KMS-11 (cell line): ENCODE data around the gene SMG7.

Experiments used
- H2AFZ ChIP-seq: fragments of 200-600 bp; sonication (generic); 2 replicates; pipeline ENCODE4 v1.6.1; 2016; ENCODE audit warnings: antibody characterized with exemption, mixed run types, low read depth
- H3K27ac ChIP-seq: fragments of 200-600 bp; sonication (generic); 2 replicates; pipeline ENCODE4 v1.6.1; 2016; ENCODE audit warnings: mild to moderate bottlenecking, mixed run types
- H3K27me3 ChIP-seq: fragments of 200-600 bp; sonication (generic); 2 replicates; pipeline ENCODE4 v1.6.1; 2017; ENCODE audit warnings: mild to moderate bottlenecking, low read depth, mixed run types, moderate library complexity; ENCODE audit not compliant: insufficient read depth
- H3K36me3 ChIP-seq: fragments of 200-600 bp; sonication (generic); 2 replicates; pipeline ENCODE4 v1.6.1; 2017; ENCODE audit warnings: mild to moderate bottlenecking, mixed run types; ENCODE audit not compliant: insufficient read depth
- H3K4me1 ChIP-seq: fragments of 200-600 bp; sonication (generic); 2 replicates; pipeline ENCODE4 v1.6.1; 2016; ENCODE audit warnings: mild to moderate bottlenecking, low read depth, mixed run types; ENCODE audit not compliant: poor library complexity, severe bottlenecking
- H3K4me2 ChIP-seq: fragments of 200-600 bp; sonication (generic); 2 replicates; pipeline ENCODE4 v1.7.0; 2016; ENCODE audit warnings: mild to moderate bottlenecking, mixed run types
- H3K4me3 ChIP-seq: fragments of 200-600 bp; sonication (generic); IDR thresholded peaks from 2 replicates; pipeline ENCODE4 v1.6.1; 2017; ENCODE audit warnings: low read depth, low read length, mixed read lengths; ENCODE audit not compliant: insufficient read depth
- H3K79me2 ChIP-seq: fragments of 200-600 bp; sonication (generic); 2 replicates; pipeline ENCODE4 v1.6.1; 2016; ENCODE audit warnings: low read depth, mixed run types; ENCODE audit not compliant: insufficient read depth
- H3K9ac ChIP-seq: fragments of 200-600 bp; sonication (generic); 2 replicates; pipeline ENCODE4 v1.6.1; 2016; ENCODE audit warnings: mild to moderate bottlenecking, mixed run types
- H4K20me1 ChIP-seq: fragments of 200-600 bp; sonication (generic); 2 replicates; pipeline ENCODE4 v1.6.1; 2016; ENCODE audit warnings: mild to moderate bottlenecking, mixed run types; ENCODE audit not compliant: insufficient read depth
- CTCF ChIP-seq: fragments of 200-600 bp; sonication (generic); conservative IDR thresholded peaks from 2 replicates; pipeline ENCODE4 v1.6.1; 2017; ENCODE audit warnings: low read depth, mild to moderate bottlenecking, antibody characterized with exemption, low read length, moderate library complexity, mixed read lengths

SMG7 gene

GRCh38 chr1:183508694-183509093 lies 36.4 kb downstream of the SMG7 start:
- no peaks in the 10 kb centered on the region for H3K4me1 ChIP-seq
- H2AFZ ChIP-seq, result no peak overlapping the region
- no peak overlapping the region for H3K27ac ChIP-seq
- H3K36me3 ChIP-seq, result no peaks in the 10 kb centered on the region
- no peak overlapping the region for H3K9ac ChIP-seq
- H3K27me3 ChIP-seq, result no peaks in the 10 kb centered on the region
- H3K4me2 ChIP-seq, result no peak overlapping the region
- H3K4me3 ChIP-seq, result no peak overlapping the region
- H3K79me2 ChIP-seq, result peaks cover 84% of the 10 kb centered on the region
- TF ChIP-seq CTCF, result no peak
- H4K20me1 ChIP-seq, result peaks cover 22% of the 10 kb centered on the region; the same call in 1 of the 2 replicates

- Histone ChIP-seq H3K9ac (no peak overlapping the region), H3K4me3 (no peak overlapping the region), H3K36me3 (peaks cover 7% of the 10 kb centered on the region; the same call in 1 of the 2 replicates), H3K4me1 (no peaks in the 10 kb centered on the region), H3K4me2 (no peak overlapping the region), H3K27ac (no peak overlapping the region), H3K79me2 (peaks cover 57% of the 10 kb centered on the region), H4K20me1 (peaks cover 16% of the 10 kb centered on the region; the same call in 1 of the 2 replicates), H3K27me3 (no peaks in the 10 kb centered on the region), H2AFZ (no peak overlapping the region)
- no peak for TF ChIP-seq CTCF
Observed at GRCh38 chr1:183512450-183512849, 40.2 kb downstream of the SMG7 start.

GRCh38 chr1:183514235-183514634 lies 41.9 kb downstream of the SMG7 start:
- no peak overlapping the region for H3K4me2 ChIP-seq
- H3K9ac ChIP-seq, result no peak overlapping the region
- no peaks in the 10 kb centered on the region for H3K27me3 ChIP-seq
- peaks cover 39% of the 10 kb centered on the region; the same call in 1 of the 2 replicates for H3K79me2 ChIP-seq
- TF ChIP-seq CTCF, result no peak
- no peak overlapping the region for H3K27ac ChIP-seq
- no peak overlapping the region for H2AFZ ChIP-seq
- H4K20me1 ChIP-seq, result 0 out of 2 replicates have a peak, but pooled peaks cover 9% of the 10 kb centered on the region
- no peaks in the 10 kb centered on the region for H3K4me1 ChIP-seq
- peaks cover 7% of the 10 kb centered on the region; the same call in 1 of the 2 replicates for H3K36me3 ChIP-seq
- no peak overlapping the region for H3K4me3 ChIP-seq

GRCh38 chr1:183515002-183515689 lies 42.8 kb downstream of the SMG7 start:
- no peak for TF ChIP-seq CTCF
- peaks cover 7% of the 10 kb centered on the region; the same call in 1 of the 2 replicates for H3K36me3 ChIP-seq
- no peak overlapping the region for H3K27ac ChIP-seq
- no peaks in the 10 kb centered on the region for H3K27me3 ChIP-seq
- 0 out of 2 replicates have a peak, but pooled peaks cover 9% of the 10 kb centered on the region for H4K20me1 ChIP-seq
- H3K79me2 ChIP-seq, result peaks cover 30% of the 10 kb centered on the region; the same call in 1 of the 2 replicates
- no peak overlapping the region for H3K9ac ChIP-seq
- H3K4me2 ChIP-seq, result no peak overlapping the region
- no peak overlapping the region for H3K4me3 ChIP-seq
- no peaks in the 10 kb centered on the region for H3K4me1 ChIP-seq
- H2AFZ ChIP-seq, result no peak overlapping the region
